Astrocyte of the hippocampus (primary cell): ENCODE measurements around the gene GRB10.

Experiments
- DNase-seq: peaks from one replicate; pipeline ENCODE4 v3.0.0; 2011; ENCODE audit warnings: low read depth, low spot score

The GRB10 gene

DNA sequence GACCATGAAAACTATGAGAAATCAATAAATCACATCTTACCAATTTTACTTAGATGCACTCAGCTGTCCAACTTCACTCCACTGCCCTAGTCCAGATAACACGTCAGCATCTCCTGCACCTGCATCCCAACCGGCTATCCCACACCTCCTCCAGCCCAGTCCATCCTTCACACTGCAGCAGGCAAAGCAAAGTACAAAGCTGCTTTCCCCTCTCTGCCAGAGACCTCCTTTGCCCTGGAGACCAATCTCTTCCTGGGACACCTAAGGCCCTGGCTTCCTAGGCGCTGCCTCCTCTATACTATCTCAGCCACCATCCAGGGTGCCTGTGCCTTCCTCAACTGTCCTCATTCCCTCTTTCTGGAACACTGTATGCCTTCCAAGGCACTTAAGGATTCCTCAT lies 127.2 kb downstream of the GRB10 start:
- no peak for DNase-seq

DNA sequence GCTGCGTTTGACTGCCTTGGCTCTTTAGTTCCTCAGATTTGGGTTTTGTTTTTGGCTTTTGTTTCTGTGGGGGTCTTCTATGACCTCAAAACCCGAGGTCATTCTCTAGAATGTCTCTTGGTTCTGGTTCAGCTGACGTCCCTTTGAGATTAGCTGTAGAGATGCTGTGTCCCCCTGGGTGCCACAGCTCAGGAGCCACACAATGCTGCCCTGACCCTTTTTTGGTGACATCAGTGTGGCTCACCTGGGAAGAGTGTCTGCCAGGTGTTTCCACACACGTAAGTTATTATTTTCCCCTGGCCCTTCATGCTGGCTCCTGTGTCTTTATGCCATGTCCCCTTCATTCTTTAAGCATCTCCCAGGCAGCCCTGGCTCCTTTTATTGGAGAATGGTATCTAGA lies 127.7 kb downstream of the GRB10 start:
- no peak for DNase-seq

DNA sequence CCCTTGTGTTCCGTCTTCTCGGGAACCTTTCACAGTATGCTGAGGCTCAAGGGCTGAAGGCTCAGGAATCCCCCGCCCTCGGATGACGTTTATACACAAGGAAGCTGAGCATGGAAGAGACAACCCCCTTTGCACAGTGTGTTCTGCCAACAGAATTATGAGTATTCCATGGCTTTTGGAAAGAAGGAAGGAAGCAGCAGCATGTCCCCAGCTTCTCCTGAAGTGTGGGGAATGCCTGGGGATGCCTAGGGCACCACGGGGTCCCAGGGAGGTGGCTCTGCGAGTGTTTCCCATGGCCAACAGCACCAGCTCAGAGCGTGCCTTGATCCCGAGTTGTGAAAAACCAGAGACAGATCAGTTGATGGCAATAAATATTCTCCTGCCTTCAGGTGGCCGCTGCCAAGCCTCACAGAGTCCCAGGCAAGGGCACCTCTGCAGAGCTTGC lies 128.7 kb downstream of the GRB10 start:
- no peak for DNase-seq

DNA sequence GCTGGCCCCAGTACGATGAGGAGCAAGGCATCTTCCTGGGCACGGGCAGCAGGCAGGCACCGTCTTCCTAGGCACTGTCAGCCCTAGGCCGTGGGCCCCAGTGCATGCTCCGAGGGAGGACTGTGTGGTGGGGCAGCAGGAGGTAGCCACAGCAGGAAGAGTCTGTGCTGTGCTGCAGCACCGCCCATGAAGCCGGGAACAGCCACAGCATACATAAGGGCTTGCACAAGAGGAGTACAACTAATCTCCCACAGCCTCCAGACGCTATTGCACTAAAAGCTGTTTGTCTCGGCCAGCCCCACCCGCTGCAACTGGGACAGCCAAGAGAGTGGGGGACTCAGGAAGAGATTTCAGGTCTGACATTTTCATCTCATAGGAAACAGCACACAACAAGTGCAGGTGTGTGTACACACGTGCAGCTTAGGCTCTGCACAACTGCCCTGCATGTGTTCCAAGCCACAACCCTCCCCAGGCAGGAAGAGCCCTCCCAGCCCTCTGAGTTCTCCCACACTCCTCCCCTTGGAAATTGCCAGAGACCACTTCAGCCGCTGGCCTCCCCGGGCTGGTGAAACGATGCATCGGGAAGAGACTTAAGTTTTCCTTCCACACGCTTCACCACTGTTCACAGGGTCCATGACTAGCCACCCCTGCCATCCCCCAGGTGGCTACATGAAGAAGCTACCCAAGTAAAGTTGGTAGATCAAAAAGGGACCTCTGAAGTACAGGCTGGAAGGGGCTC lies 129.4 kb downstream of the GRB10 start:
- no peak for DNase-seq

DNA sequence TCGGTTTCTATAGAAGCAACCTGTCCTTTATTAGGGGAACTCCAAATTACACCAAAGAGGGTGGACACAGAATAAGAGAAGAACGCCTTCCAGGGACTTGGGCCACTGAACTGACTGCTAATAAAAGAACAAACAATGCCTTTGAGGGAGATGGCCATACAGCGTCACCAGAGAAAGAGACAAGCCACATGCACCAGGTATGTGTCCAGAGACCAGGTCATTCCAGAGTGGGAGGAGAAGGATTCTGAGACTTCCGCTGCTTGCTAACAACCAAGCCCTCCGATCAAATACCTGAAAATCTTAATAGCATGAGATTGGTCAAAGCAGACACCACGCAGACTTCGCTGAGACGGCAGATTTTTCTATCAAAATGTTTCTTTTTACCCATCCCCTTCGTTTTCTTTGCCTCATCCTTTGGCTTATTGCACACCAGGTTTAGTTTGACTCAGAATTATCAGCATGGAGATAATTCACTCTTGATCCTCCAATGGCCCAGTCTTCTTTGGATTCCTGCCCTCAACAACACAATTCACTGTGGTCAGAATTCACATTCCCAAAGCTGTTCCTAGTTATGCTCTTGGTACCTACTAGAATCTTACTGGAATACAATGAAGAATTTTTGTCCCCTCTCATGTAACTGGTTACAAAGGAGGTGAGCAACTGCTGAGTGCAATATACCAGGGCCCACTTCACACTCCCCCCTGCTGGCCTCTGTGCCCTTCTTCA lies 130.1 kb downstream of the GRB10 start:
- DNase-seq: no peak

DNA sequence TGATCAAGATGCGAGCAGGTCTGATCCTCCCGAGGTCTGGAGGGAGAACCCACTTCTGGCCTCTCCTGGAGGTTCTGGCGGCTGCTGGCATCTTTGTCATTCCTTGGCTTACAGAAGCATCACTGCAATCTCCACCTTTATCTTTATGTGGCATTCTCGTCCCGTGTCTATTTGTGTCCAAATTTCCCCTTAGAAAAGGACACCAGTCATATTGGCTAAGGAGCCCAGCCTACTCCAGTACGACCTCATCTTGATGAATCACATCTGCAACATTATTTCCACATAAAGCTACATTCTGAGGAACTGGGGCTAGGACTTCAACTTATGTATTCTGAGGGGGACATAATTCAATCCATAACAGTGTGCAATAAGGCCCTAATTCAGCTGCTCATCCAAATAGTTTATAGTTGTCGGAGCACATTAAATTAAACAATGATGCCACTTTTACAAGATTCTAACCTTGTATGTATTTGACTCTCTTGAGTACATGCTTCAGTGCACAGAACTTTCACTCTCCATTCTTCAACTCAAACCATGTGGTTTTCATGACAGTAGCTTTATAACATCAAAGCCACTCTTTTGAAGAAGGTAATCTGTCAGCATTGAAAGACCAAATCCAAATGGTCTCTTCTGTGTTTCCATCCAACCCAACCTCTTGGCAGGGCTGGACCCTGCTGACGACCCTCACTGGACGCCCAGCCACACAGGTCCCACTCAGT lies 131.3 kb downstream of the GRB10 start:
- no peak for DNase-seq

DNA sequence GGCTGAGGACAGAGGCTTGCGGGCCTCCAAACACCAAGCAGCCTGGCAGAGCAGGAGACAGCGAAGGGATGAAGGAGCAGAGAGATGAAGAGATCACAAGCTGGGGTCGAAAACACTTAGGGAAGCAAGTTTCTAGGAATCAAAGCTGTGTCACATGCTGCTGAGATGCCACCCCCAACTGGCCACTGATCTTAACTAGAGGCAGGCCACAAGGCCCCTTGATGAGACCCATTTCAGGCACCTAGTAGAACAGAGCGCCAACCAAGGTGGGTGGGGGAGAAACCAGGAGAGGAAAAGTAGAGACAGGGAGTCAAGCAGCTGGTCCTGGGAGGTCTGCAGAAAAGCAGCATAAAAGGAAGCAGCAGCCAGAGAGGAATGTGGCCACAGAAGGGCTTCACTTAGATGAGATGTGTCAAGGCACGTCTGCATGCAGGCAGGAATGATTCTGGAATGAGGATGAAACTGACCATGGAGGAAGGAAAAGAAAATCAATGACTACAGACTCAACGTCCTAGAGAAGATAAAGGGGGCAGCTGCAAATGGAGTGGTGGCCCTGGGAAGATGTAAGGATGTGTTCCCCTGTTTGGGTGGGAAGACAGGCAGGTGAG lies 132.5 kb downstream of the GRB10 start:
- DNase-seq: no peak

DNA sequence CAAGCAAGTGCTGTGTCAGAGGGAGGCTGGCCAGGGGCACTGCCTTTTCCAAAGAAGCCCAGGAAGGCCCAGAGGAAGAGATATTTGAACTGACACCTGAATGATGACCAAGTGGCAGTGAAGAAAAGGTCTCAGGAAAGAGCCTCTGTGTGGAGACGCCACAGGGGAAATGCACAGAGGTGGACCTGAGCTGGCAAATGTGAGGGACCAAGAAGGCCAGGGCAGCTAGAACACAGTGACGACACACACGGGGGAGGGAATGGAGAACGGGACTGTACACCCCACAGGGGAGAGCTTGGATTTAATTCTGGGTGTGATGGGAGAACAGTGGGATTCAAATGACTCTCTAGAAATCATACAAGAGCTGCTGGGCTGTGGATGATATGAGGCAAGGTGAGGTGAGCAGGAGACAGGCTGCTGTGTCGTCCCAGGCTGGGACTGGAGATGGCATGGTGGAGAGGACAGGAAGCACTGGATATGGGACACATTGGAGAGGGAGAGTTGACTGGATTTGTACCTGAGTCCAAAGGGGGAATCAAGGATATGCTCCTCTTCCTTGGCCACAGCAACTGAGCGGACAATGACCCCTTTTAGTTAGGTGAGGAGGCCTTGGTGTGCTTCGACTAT lies 133.3 kb downstream of the GRB10 start:
- no peak for DNase-seq

DNA sequence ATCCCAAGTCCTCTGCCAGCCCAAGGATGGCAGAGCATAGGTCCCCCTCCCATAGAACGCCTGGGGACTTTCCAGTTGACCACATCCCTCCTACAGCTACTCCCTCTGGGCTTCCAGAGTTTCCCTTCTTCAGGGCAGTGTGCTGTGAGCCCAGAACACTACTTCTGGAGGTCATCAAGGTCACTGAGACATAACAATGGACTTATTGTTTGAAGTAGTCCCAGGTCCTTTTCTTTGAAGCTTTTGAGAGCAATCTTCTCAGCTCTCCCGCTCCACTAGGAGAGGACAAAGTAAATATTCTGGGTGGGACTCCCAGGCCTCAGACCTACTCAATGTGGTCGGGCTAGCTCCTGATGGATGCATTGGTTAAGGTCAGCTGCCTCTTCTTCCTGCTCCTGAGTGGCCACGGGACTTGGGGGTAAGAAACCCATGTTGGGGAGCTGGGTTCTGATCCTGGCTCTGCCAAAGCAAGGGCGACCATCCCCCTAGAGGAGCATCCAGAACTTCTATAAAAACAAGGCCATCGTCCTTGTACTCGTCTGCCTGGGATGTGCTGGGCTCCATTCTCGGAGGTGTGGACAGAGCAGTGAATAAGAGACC lies 134.0 kb downstream of the GRB10 start:
- no peak for DNase-seq

DNA sequence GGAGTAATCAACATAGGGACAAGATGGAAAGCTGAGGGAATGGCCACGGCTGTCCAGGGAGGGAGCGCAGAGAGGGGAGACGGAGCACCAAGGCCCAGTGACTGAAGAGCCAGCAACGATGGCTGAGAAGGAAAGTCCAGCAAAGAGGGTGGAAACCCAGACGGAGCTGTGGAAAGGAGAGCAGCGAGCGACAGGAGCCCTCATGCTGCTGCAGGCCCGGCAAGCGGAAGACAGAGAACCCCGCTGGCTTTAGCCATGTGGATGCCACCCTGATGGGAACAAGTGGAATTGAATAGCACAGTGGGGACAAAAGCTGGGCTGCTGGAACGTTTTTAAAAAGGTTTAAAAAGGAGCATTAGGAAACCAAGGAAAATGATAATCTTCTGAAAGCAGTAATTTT lies 134.6 kb downstream of the GRB10 start:
- no peak for DNase-seq

DNA sequence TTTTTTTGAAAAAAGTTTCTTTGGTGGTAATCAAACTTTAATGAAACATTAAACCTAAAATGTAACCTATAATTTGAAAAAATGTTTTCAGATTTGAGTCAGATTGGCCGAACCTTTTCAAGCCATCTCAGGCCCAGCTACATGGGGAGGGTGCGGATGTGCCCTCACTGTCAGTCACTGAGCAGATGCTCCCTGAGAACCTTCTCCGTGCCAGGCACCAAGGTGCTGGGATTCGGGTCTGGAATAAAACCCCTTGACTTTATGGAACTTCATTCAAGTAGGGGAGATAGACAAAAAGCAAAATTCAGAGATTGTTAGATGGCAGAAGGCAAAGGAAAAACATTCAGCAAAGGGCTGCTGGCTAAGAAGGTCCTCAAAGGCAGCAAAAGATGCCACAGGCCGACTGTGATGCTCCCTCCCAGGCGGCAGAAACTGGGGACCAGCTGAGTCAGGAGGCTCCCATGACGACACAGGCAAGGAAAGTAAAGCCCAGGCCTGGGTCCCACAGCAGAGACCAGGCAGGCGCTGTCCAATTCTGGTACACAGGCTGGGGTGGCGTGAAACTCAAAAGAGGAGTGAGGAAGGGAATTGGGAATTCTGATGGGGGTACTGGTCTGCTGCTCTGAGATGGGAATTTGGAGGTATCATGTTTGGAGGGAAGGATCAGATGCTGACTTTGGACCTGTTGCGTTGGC lies 135.3 kb downstream of the GRB10 start:
- DNase-seq: no peak

DNA sequence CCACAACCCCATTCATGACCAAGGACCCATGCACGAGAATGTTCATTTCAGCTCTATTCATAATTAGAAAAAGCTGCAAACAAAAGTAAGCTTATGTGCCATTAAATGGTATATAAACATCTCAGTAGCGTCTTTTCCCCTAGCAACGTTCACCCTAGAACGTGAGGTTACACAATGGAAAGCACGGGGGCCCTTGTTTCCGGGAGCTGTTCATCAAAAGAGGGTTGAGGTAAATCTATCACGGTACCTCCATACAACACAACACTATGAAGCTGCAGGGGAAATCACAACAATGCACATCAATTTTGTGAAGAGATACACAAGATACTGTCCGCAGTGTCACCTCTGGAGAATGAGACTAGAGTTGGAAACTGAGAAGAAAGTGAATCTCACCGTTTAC lies 136.6 kb downstream of the GRB10 start:
- no peak for DNase-seq

DNA sequence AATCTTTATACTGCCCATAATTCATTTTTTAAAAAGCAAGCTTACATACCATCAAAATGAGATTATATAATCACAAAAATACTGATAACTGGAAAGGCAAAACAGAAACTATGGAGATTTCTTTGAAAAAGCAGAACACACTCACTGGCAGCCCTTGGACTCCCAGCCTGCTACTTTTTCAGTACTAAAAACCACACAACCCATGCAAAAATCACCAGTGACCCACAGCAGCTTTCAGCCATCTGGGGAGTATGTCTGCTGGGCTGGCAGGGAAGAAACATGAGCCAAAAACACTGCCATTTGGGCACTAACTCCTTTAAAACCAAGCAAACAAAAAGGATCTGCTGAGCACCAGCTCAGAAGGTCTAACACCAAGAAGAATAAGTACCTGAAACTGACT lies 137.5 kb downstream of the GRB10 start:
- DNase-seq: no peak

DNA sequence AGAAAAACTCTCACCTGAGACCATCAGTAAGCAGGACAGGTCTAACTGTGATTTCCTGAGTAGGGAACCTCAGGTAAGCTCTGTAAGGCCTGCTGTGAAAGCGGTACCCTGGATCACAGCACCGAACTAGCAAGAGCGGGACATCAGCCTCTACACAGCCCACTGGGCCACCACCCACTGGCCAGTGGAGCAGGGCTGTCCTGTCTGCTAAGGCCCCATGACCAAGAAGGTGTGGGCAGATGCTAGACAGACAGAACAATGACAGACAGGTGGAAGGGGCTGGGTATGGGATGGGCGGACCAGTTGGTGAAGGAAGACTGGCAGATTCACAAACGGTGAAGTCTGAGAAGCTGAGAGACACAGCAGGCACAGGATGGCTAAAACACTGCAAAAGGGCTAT lies 138.1 kb downstream of the GRB10 start:
- no peak for DNase-seq

DNA sequence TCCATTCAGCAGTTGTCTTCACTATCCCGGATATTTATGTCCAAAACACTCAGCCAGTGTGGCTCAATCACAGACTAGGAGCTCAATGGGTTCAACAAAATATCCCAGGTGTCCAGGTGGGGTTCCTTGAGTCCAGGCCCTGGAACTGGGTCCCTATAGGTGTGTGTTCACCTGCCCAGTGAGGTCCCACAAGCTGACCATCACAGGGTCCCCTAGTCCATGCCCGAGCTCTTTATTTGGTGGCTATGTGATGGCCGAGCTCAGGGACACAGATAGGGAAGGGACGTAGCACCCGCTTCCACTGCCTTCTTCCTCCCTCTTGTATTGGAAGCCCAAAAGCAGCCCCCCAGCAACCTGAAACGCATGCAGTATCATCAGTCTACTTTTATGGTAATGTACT lies 138.6 kb downstream of the GRB10 start:
- DNase-seq: no peak

DNA sequence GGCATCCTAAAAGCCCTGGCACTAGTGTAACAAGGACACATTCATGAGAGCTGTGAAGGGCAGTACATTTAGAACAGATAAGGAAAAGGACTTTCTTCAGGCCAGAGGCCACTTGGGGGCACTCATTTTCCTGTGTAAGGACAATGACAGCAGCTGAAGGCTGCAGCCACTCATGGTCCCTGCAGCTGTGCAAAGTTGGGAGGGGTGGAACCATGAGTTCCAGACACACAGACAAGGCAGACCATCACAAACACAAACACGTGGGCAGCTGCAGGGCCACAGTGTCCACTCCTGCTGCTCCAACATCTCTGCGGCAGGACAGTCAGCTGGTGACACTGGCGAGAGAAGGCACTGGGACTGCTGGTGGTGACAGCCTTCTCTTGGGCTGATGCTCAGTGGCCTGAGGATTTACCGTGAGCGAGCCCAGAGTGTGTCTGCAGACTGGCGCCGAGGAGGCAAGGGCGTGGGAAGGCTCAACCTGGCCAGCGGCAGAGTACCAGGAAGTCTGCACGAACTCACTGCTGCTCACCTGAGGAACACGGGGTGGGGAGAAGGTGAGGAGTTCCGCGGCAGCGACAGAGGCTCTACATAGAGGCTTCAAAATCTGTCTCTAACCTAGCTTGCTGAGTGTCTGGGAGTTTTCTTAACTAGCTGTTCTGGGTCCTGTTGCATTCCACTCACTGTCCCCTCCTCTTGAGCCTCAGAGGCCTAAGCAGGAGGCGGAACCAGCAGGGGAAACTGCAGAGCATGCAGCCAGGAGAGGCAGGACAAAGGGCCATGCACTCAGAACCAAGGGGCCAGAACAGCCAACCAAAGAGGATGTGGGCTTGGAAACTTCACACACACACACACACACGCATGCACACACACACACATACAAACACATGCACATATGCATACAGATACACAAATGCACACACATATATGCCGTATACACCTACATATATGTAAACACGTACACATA lies 141.0 kb downstream of the GRB10 start:
- DNase-seq: no peak

DNA sequence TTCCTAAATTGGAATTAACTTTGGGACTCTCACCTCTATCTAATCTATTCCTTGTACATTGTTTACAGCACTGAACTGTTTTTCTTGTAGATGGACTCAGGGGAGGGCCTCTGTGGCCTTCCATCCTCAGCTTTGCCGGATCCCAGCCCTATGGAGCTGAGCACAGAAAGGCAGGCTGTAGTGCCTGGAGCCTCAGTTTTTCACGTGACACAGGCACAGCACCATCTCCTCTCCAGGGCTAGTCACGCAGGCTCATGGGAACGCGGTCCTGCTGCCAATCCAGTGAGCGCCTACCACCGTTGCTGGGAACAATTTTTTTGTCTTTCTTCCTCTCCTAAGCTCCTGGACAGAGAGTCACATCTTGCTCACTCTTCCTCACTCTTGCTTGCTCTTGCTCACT lies 141.9 kb downstream of the GRB10 start:
- no peak for DNase-seq

DNA sequence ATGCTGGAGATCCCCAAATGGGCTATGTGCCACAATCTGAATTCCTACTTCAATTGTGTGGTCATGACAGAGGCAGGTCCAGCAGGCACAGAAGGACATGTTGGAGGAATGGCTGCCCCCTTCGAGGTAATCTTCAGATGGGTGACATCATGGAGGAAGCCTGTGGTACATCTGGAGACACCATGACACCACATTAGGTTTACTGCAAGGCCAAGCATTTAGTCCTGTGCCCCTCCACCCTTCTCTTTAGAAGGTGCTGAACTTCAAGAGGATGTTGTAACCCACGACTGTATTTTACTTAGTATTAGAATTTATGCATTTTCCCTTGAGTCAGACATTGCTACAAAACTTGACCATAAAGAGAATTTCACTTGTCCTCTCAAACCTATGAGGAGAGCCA lies 142.4 kb downstream of the GRB10 start:
- no peak for DNase-seq
